ENCODE measurements around the gene FRMD4B.

DNA sequence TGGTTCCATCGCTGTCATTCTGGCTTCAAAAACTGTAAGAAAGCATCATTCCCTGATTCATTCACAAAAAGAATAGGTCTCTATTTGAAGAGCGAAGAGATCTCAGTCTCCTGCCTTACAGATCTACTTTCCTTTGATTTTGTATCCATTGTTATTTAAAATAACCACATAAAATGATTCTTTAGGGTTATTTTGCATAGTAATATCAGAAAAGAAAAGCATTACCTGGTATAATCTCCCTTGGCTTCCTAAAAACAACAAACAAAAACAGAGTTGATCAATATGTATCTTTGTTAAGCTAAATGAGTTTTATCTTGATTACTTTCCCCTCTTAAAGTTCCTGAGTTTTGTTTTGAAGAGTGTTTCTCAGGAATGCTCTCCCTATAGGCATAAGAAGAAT, 136.9 kb downstream of the FRMD4B start:
- TF ChIP-seq, protein P1, sequence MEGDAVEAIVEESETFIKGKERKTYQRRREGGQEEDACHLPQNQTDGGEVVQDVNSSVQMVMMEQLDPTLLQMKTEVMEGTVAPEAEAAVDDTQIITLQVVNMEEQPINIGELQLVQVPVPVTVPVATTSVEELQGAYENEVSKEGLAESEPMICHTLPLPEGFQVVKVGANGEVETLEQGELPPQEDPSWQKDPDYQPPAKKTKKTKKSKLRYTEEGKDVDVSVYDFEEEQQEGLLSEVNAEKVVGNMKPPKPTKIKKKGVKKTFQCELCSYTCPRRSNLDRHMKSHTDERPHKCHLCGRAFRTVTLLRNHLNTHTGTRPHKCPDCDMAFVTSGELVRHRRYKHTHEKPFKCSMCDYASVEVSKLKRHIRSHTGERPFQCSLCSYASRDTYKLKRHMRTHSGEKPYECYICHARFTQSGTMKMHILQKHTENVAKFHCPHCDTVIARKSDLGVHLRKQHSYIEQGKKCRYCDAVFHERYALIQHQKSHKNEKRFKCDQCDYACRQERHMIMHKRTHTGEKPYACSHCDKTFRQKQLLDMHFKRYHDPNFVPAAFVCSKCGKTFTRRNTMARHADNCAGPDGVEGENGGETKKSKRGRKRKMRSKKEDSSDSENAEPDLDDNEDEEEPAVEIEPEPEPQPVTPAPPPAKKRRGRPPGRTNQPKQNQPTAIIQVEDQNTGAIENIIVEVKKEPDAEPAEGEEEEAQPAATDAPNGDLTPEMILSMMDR (IDR thresholded peaks at IDR 0.05; ENCODE audit: borderline replicate concordance, extremely low read depth, low read length, poor library complexity, severe bottlenecking) = no peak
- no peak for TF ChIP-seq EZH2 (IDR thresholded peaks at IDR 0.05; ENCODE audit: borderline replicate concordance, low read depth, low read length, severe bottlenecking)

All from DND-41 (cell line).